ENCODE data around the gene NUB1. TPM values are rescaled to one million over a fixed set of nuclear protein-coding genes. Genes with fewer than 3 reads are reported as not detected.

Gene NUB1
- total and polyA plus RNA-seq, 11 donors, result 22.6 to 56.3 (median 39.4) TPM

GRCh38 chr7:151309311-151309710, 32.3 kb upstream of the NUB1 start:
- Histone ChIP-seq H3K27me3 (peaks cover 0 to 15% (median 0%) of the 10 kb centered on the region in 9 donors), H3K27ac (no peak overlapping the region), H3K4me3 (no peak overlapping the region), H3K36me3 (no peaks in the 10 kb centered on the region), H3K4me1 (peaks cover 0 to 11% (median 4%) of the 10 kb centered on the region in 12 donors), H3K9me3 (peaks cover 0 to 7% (median 0%) of the 10 kb centered on the region in 12 donors)
- intact Hi-C loops (cut with DNase I), result loop anchor here in 3 of 10 donors (5.0 to 10.0 kb wide), 2 partner anchors 135 to 187 kb away; no protein-coding TSS in a partner anchor
- TF ChIP-seq CTCF (IDR thresholded peaks at IDR 0.05), result no peak
- no peak for TF ChIP-seq POLR2A (IDR thresholded peaks at IDR 0.05)
- WGBS, 4 donors, result 53 to 72% (median 57%) methylated on average over 4 of the region's 4 CpGs
- ATAC-seq, result no peak
- DNase-seq, result peak in 1 of 5 donors; percentile 5

- no peak for ATAC-seq
- no peak for DNase-seq
- no peak overlapping the region for H3K4me3 ChIP-seq
- H3K27me3 ChIP-seq, result peaks cover 0 to 12% (median 0%) of the 10 kb centered on the region in 9 donors
- WGBS, 4 donors, result 40 to 48% (median 42%) methylated on average over 4 of the region's 4 CpGs
- H3K4me1 ChIP-seq, result peaks cover 0 to 15% (median 6%) of the 10 kb centered on the region in 12 donors
- H3K9me3 ChIP-seq, result peaks cover 0 to 7% (median 0%) of the 10 kb centered on the region in 12 donors
- no peak overlapping the region for H3K27ac ChIP-seq
- TF ChIP-seq CTCF (IDR thresholded peaks at IDR 0.05) (peak in 9 of 12 donors; percentile 10 to 45 (median 27)), POLR2A (IDR thresholded peaks at IDR 0.05) (no peak)
- no peaks in the 10 kb centered on the region for H3K36me3 ChIP-seq
- intact Hi-C loops (cut with DNase I), result loop anchor here in 2 of 10 donors (5.0 kb wide), 2 partner anchors 137 to 142 kb away; no protein-coding TSS in a partner anchor
Observed at GRCh38 chr7:151310578-151310977, 31.0 kb upstream of the NUB1 start.

- H3K36me3 ChIP-seq, result no peaks in the 10 kb centered on the region
- peaks cover 0 to 7% (median 0%) of the 10 kb centered on the region in 12 donors for H3K9me3 ChIP-seq
- 52 to 68% (median 64%) methylated on average over 5 to 6 of the region's 6 CpGs for WGBS, 4 donors
- ATAC-seq, result no peak
- peak in 1 of 5 donors; percentile 10 for DNase-seq
- intact Hi-C loops (cut with DNase I), result loop anchor here in 2 of 10 donors (5.0 kb wide), 2 partner anchors 136 to 141 kb away; no protein-coding TSS in a partner anchor
- peaks cover 0 to 12% (median 0%) of the 10 kb centered on the region in 9 donors for H3K27me3 ChIP-seq
- H3K27ac ChIP-seq, result no peak overlapping the region
- TF ChIP-seq POLR2A (IDR thresholded peaks at IDR 0.05) (no peak), CTCF (IDR thresholded peaks at IDR 0.05) (no peak)
- H3K4me1 ChIP-seq, result peaks cover 0 to 15% (median 6%) of the 10 kb centered on the region in 12 donors
- H3K4me3 ChIP-seq, result no peak overlapping the region
Observed at GRCh38 chr7:151311294-151311864, 30.2 kb upstream of the NUB1 start.

GRCh38 chr7:151312356-151312755, 29.3 kb upstream of the NUB1 start:
- DNase-seq (peak in 1 of 5 donors; percentile 17), ATAC-seq (no peak)
- WGBS, 4 donors, result 82 to 93% (median 87%) methylated on average over 6 of the region's 6 CpGs
- intact Hi-C loops (cut with DNase I), result loop anchor here in 2 of 10 donors (5.0 kb wide), 2 partner anchors 135 to 140 kb away; no protein-coding TSS in a partner anchor
- Histone ChIP-seq H3K4me1 (peaks cover 0 to 15% (median 6%) of the 10 kb centered on the region in 12 donors), H3K4me3 (no peak overlapping the region), H3K9me3 (peaks cover 0 to 7% (median 0%) of the 10 kb centered on the region in 12 donors), H3K36me3 (no peaks in the 10 kb centered on the region), H3K27me3 (peaks cover 0 to 4% (median 0%) of the 10 kb centered on the region in 9 donors), H3K27ac (no peak overlapping the region)
- TF ChIP-seq POLR2A (IDR thresholded peaks at IDR 0.05) (no peak), CTCF (IDR thresholded peaks at IDR 0.05) (no peak)

All from heart left ventricle (tissue), 16 donors.